Kidney tubule cell (primary cell): ENCODE data around the gene VAMP2.

Experiments used
- DNase-seq: peaks from one replicate; pipeline ENCODE4 v3.0.0-alpha.2; 2018; ENCODE audit warnings: low spot score

Gene VAMP2

GRCh38 chr17:8162233-8162996, at the start of gene VAMP2:
VAMP2 (minus strand) TSS chr17:8162948; CDS start chr17:8162879, 69 bp downstream.
- DNase-seq: peak; percentile 62

DNA sequence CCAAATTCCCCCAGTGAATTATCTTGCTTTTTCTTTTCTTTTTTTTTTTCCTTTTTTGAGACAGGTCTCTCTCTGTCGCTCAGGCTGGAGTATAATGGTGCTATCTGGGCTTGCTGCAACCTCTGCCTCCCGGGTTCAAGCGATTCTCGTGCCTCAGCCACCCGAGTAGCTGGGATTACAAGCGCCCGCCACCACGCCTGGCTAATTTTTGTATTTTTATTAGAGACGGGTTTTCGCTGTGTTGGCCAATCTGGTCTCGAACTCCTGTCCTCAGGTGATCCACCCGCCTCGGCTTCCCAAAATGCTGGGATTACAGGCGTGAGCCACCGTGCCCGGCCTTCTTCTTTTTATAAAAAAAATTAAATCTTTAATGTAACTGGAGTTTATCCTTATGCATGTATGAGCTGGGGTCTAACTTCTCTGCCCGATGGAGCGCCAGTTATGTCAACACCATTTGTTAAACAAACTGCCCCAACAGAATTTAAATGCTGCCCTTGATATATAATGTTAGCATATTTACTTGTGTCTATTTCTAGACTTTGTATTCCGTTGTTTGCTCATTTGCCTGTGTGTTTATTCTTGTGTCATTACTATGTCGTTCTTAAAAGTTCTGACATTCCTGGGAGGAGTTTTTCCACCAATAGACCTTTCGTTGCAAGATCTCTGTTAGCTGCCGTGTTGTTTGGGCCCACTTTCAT, 48.2 kb upstream of the VAMP2 start:
- DNase-seq: no peak

DNA sequence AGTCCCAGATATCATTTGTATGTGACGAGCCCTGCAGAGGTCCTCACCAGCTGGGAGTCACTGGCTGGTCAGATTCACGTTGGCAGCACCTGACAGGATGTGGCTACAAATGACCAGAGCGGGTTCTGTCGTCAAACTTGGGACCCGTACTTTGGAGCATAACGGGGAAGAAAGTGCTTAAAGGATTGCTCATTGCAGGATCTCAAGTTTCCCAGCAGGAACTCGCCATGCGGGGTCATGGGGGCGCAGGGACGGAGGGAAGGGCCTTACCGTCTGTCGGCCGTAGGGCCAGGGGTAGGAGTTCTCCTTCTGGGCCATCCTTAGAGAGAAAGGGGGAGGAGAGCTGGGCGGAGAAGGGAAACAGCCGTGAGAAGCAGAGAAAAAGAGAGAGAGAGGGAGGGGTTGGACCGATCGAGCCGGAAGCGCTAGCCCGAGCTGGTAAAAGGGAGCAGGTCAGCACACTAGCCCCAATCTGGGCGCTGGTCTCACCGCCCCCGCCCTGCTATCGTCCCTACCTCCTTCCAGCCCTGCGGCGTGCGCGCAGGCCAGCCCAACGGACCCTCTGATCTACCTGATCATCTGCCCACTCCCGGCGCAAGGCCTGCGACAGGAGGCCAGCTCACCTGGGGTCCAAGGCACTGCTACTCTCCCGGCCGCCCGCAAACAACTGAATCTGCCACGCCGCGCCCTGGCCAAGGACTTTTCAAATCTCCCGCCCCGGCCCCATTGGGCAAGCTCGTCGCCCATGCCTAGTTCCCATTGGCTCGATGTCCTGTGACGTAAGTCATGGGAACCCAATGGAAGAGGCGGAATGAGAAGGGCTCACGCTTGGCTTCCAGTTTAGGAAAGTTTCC, 47.4 kb upstream of the VAMP2 start, which contains the start of gene AURKB:
Gene AURKB (minus strand): TSS at position 669 of the 854 bp plus-strand sequence. CDS start 351 bp downstream, at position 318.
- DNase-seq: peak; percentile 96

GRCh38 chr17:8206536-8206935, 43.8 kb upstream of the VAMP2 start:
- DNase-seq: no peak

- DNase-seq: no peak
Observed at GRCh38 chr17:8204761-8205555, 42.2 kb upstream of the VAMP2 start.

GRCh38 chr17:8192070-8192815, 29.5 kb upstream of the VAMP2 start:
- DNase-seq: peak; percentile 89

GRCh38 chr17:8190506-8190905, 27.8 kb upstream of the VAMP2 start:
- no peak for DNase-seq

GRCh38 chr17:8189711-8190477, 27.1 kb upstream of the VAMP2 start, which contains the start of gene BORCS6:
BORCS6 (minus strand) TSS chr17:8190180; CDS start chr17:8190140, 40 bp downstream.
- DNase-seq: peak; percentile 99

- DNase-seq: peak; percentile 21
Observed at GRCh38 chr17:8189041-8189710, 26.4 kb upstream of the VAMP2 start.

GRCh38 chr17:8188263-8188839, 25.6 kb upstream of the VAMP2 start:
- DNase-seq: no peak

GRCh38 chr17:8187517-8188262, 24.9 kb upstream of the VAMP2 start:
- peak; percentile 99 for DNase-seq

DNA sequence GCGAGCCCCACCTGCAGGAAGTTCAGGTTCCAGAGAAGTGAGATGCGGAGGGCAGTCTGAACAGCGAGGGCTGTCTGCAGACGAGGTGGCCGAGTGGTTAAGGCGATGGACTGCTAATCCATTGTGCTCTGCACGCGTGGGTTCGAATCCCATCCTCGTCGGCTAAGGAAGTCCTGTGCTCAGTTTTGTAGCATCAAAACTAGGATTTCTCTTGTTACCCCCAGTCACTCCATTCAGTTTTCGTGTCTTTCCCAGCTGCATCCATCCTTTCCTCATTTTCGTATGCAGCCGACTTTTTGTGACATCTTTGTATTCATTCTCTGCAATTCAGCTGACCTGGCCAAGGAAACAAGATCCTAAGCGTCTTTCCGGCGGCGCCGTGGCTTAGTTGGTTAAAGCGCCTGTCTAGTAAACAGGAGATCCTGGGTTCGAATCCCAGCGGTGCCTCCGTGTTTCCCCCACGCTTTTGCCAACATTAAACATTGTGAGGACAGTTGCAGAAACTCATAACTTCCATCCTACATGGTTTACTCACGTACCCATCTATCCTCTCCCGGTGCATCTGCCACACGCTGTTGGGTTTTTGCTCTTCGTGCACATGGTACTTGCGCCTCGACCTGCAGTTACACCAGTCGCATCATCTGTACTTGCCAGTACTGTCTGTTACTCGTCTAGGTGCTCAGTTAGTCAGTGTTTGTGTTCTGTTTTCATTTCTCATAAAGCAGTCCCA, 24.2 kb upstream of the VAMP2 start:
- peak; percentile 98 for DNase-seq

DNA sequence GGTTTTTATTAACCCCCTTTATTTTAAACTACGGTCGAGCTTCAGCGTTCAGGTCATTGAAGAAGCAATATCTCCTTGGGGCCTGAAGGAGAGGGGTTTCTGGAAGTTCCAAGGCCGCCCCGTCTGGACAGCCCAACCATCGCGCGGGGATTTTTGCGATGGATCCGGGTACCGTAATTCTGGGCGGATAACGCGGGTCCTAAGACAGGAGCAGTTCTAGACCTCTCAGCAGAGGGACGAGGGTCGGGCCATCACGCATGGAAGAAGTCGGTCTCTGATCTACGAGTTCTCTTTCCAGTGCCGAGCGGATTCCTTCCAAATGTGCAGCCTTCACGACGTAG, 23.7 kb upstream of the VAMP2 start:
- no peak for DNase-seq

DNA sequence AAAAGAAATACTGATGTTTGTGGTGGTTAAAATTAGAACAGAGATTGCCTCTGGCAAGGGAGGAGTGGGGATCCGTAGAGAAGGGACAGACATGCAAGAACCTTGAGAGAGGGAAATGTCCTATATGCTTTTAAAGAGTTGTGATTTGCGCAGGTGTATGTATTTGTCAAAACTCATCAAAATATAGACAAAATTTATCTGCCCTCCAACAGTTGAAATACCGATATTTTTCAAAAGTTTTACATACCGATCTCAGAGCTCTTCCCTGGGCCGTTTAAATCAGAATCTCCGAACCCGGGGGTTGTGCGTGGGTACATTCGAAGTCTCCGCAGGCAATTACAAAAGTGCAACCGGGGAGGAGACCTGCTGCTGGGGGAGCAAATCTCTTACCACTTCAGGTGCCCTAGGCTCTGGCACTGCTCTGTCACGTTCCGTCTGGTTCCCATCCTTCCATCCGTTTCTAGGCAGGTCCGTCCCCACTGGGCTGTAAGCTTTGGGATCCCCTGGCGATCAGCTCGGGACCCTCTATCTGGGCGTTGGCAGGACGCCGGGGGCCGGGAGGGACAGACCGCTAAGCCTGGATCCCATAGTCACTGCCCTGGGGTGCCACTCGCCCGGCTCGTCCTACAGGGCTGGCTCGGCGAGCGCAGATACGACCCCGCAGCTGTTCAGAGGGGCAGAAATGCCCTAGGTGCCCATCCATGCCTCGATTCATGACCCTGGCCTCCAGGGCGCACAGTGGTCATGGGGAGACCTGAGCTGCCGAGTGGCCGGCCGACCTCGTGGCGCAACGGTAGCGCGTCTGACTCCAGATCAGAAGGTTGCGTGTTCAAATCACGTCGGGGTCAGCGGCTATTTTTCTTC, 23.1 kb upstream of the VAMP2 start:
- peak; percentile 82 for DNase-seq

- no peak for DNase-seq
Observed at GRCh38 chr17:8176998-8177731, 14.4 kb upstream of the VAMP2 start.
